HEK293 (cell line): ENCODE measurements around the gene PPID.

ENCODE experiments used
- TCF7L2 ChIP-seq: IDR thresholded peaks from 2 replicates; pipeline ENCODE4 v1.6.1; 2011; ENCODE audit warnings: low read depth, mild to moderate bottlenecking, inconsistent platforms, low read length, moderate library complexity, borderline replicate concordance
- ZNF266 ChIP-seq: fragments of 450-650 bp; formaldehyde crosslinking; IDR thresholded peaks from 2 replicates; pipeline ENCODE4 v1.5.1; 2016; ENCODE audit warnings: missing biosample characterization, missing genetic modification characterization, low read depth
- ZNF473 ChIP-seq: fragments of 450-650 bp; formaldehyde crosslinking; IDR thresholded peaks from 2 replicates; pipeline ENCODE4 v1.5.1; 2017; ENCODE audit warnings: missing biosample characterization, missing genetic modification characterization
- TF ChIP-seq, protein P1 (sequence below): fragments of 450-650 bp; formaldehyde crosslinking; IDR thresholded peaks from 2 replicates; pipeline ENCODE4 v1.5.1; 2016; ENCODE audit warnings: missing biosample characterization, missing genetic modification characterization
- TF ChIP-seq, protein P2 (sequence below): fragments of 450-650 bp; formaldehyde crosslinking; IDR thresholded peaks from 2 replicates; pipeline ENCODE4 v1.5.1; 2016; ENCODE audit warnings: missing biosample characterization, missing genetic modification characterization

DNA sequence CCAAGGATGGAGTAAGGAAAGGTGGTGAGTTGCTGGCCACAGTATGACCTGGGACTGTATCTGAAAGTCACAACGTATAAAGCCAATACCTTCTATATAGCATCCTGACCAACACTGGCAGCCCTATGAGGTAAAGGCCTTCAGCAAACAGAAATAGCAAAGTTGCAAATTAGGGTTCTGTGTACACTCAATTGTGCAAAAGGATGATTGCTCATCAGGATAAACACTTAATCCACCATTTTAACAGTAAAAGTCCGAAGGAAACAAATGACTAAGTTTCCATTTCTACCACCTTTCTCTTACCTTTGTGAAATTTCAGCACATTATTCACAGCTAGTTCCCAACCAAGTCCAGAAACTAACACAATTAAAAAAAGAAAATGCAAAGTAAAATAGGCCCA lies 44.3 kb upstream of the PPID start:
- no peak for TF ChIP-seq TCF7L2
- TF ChIP-seq, protein P1, sequence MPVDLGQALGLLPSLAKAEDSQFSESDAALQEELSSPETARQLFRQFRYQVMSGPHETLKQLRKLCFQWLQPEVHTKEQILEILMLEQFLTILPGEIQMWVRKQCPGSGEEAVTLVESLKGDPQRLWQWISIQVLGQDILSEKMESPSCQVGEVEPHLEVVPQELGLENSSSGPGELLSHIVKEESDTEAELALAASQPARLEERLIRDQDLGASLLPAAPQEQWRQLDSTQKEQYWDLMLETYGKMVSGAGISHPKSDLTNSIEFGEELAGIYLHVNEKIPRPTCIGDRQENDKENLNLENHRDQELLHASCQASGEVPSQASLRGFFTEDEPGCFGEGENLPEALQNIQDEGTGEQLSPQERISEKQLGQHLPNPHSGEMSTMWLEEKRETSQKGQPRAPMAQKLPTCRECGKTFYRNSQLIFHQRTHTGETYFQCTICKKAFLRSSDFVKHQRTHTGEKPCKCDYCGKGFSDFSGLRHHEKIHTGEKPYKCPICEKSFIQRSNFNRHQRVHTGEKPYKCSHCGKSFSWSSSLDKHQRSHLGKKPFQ = no peak
- TF ChIP-seq ZNF473 = no peak
- TF ChIP-seq, protein P2, sequence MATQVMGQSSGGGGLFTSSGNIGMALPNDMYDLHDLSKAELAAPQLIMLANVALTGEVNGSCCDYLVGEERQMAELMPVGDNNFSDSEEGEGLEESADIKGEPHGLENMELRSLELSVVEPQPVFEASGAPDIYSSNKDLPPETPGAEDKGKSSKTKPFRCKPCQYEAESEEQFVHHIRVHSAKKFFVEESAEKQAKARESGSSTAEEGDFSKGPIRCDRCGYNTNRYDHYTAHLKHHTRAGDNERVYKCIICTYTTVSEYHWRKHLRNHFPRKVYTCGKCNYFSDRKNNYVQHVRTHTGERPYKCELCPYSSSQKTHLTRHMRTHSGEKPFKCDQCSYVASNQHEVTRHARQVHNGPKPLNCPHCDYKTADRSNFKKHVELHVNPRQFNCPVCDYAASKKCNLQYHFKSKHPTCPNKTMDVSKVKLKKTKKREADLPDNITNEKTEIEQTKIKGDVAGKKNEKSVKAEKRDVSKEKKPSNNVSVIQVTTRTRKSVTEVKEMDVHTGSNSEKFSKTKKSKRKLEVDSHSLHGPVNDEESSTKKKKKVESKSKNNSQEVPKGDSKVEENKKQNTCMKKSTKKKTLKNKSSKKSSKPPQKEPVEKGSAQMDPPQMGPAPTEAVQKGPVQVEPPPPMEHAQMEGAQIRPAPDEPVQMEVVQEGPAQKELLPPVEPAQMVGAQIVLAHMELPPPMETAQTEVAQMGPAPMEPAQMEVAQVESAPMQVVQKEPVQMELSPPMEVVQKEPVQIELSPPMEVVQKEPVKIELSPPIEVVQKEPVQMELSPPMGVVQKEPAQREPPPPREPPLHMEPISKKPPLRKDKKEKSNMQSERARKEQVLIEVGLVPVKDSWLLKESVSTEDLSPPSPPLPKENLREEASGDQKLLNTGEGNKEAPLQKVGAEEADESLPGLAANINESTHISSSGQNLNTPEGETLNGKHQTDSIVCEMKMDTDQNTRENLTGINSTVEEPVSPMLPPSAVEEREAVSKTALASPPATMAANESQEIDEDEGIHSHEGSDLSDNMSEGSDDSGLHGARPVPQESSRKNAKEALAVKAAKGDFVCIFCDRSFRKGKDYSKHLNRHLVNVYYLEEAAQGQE (tag by site-specific recombination) = no peak
- TF ChIP-seq ZNF266 (tag by site-specific recombination) = no peak
